Left hindlimb (tissue), 1 donor: ENCODE results near the gene RFX1.
"Not testable (repeated sequence)": the region's sequence is repeated elsewhere in the genome, so short reads cannot be mapped to it uniquely, and the experiment has no call there.

Experiments
- DNase-seq: peaks from one replicate; pipeline ENCODE4 v3.0.0-alpha.2; 2018

RFX1 gene

GRCh38 chr19:13932911-13933393 is 73.2 kb downstream of the RFX1 start:
- DNase-seq: no peak

GRCh38 chr19:13932149-13932637 is 73.9 kb downstream of the RFX1 start:
- no peak for DNase-seq

GRCh38 chr19:13931391-13932148 is 74.5 kb downstream of the RFX1 start:
- no peak for DNase-seq

GRCh38 chr19:13930402-13930801 is 75.7 kb downstream of the RFX1 start:
- no peak for DNase-seq

- no peak for DNase-seq
Measured at GRCh38 chr19:13929956-13930355, 76.2 kb downstream of the RFX1 start.

GRCh38 chr19:13929340-13929739 is 76.8 kb downstream of the RFX1 start:
- no peak for DNase-seq

- DNase-seq: no peak
Measured at GRCh38 chr19:13926715-13927114, 79.4 kb downstream of the RFX1 start.

- no peak for DNase-seq
Measured at GRCh38 chr19:13926010-13926409, 80.1 kb downstream of the RFX1 start.

- no peak for DNase-seq
Measured at GRCh38 chr19:13923194-13923987, 82.7 kb downstream of the RFX1 start.

GRCh38 chr19:13922118-13922517 is 84.0 kb downstream of the RFX1 start:
- not testable (repeated sequence) for DNase-seq

GRCh38 chr19:13920940-13921747 is 85.0 kb downstream of the RFX1 start:
- no peak for DNase-seq

GRCh38 chr19:13920524-13920923 is 85.6 kb downstream of the RFX1 start:
- no peak for DNase-seq

- DNase-seq: no peak
Measured at GRCh38 chr19:13918726-13919411, 87.3 kb downstream of the RFX1 start.

- no peak for DNase-seq
Measured at GRCh38 chr19:13917888-13918406, 88.2 kb downstream of the RFX1 start.

GRCh38 chr19:13914777-13915176 is 91.3 kb downstream of the RFX1 start:
- DNase-seq: no peak

GRCh38 chr19:13913352-13913751 is 92.8 kb downstream of the RFX1 start:
- DNase-seq: no peak
